GM23248 (cell line): ENCODE results near the gene CDC16. TPM values are rescaled to one million over a fixed set of nuclear protein-coding genes. Genes with fewer than 3 reads are reported as not detected.
"Not testable (repeated sequence)": the region's sequence is repeated elsewhere in the genome, so short reads cannot be mapped to it uniquely, and the experiment has no call there.

Experiments used
- DNase-seq: peaks from one replicate; pipeline ENCODE4 v3.0.0-alpha.2; 2015
- H2AFZ ChIP-seq: fragments of 200-600 bp; sonication (generic); 2 replicates; pipeline ENCODE4 v1.6.1; 2016; ENCODE audit warnings: antibody characterized with exemption
- H3F3A ChIP-seq: fragments of 200-600 bp; sonication (generic); 2 replicates; pipeline ENCODE4 v1.6.1; 2016; ENCODE audit warnings: mild to moderate bottlenecking, antibody characterized with exemption, mixed run types; ENCODE audit not compliant: insufficient read depth
- H3K27ac ChIP-seq: fragments of 200-600 bp; sonication (generic); 2 replicates; pipeline ENCODE4 v1.5.1; 2016; ENCODE audit warnings: mild to moderate bottlenecking
- H3K27me3 ChIP-seq: fragments of 200-600 bp; sonication (generic); replicated peaks from 2 replicates; pipeline ENCODE4 v1.6.1; 2016; ENCODE audit warnings: mild to moderate bottlenecking; ENCODE audit not compliant: insufficient read depth
- H3K36me3 ChIP-seq: fragments of 200-600 bp; sonication (generic); 2 replicates; pipeline ENCODE4 v1.6.1; 2016; ENCODE audit warnings: low read depth, mild to moderate bottlenecking
- H3K4me1 ChIP-seq: fragments of 200-600 bp; sonication (generic); 2 replicates; pipeline ENCODE4 v1.6.1; 2016; ENCODE audit warnings: mild to moderate bottlenecking; ENCODE audit not compliant: insufficient read depth
- H3K4me2 ChIP-seq: fragments of 200-600 bp; sonication (generic); one replicate; pipeline ENCODE4 v1.6.1; 2016; ENCODE audit warnings: mild to moderate bottlenecking; ENCODE audit not compliant: unreplicated experiment
- H3K4me3 ChIP-seq: fragments of 200-600 bp; sonication (generic); 2 replicates; pipeline ENCODE4 v1.5.1; 2016; ENCODE audit warnings: mild to moderate bottlenecking
- H3K79me2 ChIP-seq: fragments of 200-600 bp; sonication (generic); 2 replicates; pipeline ENCODE4 v1.6.1; 2016; ENCODE audit warnings: mild to moderate bottlenecking; ENCODE audit not compliant: insufficient read depth
- H3K9ac ChIP-seq: fragments of 200-600 bp; sonication (generic); 2 replicates; pipeline ENCODE4 v1.6.1; 2016; ENCODE audit warnings: mild to moderate bottlenecking
- H3K9me2 ChIP-seq: fragments of 200-600 bp; sonication (generic); 2 replicates; pipeline ENCODE4 v1.6.1; 2016; ENCODE audit warnings: mixed run types, mild to moderate bottlenecking, moderate library complexity; ENCODE audit not compliant: insufficient read depth
- H3K9me3 ChIP-seq: fragments of 200-600 bp; sonication (generic); one replicate; pipeline ENCODE4 v1.6.1; 2017; ENCODE audit warnings: low read depth
- H4K20me1 ChIP-seq: fragments of 200-600 bp; sonication (generic); 2 replicates; pipeline ENCODE4 v1.6.0; 2016; ENCODE audit not compliant: insufficient read depth
- EZH2 ChIP-seq: fragments of 200-600 bp; sonication (generic); IDR thresholded peaks from 2 replicates; pipeline ENCODE4 v1.6.1; 2018; ENCODE audit warnings: antibody characterized with exemption, mild to moderate bottlenecking; ENCODE audit not compliant: insufficient read depth, poor library complexity, severe bottlenecking
- EZH2phosphoT487 ChIP-seq: fragments of 200-600 bp; sonication (generic); IDR thresholded peaks from 2 replicates; pipeline ENCODE4 v1.6.1; 2018; ENCODE audit warnings: antibody characterized with exemption, moderate library complexity, mild to moderate bottlenecking, low read depth; ENCODE audit not compliant: insufficient read depth
- WGBS, 2 experiments: methylation state at CpG; one replicate each; pipeline ENCODE4 v1.1.6; 2015 to 2017; ENCODE audit warnings: low lambda C conversion rate in 2 of 2, low coverage in 1 of 2; ENCODE audit errors: missing lambda C conversion rate in 2 of 2; 5-methylcytosine and 5-hydroxymethylcytosine counted together
- in situ Hi-C: fragments of 300-500 bp; cut with MboI; formaldehyde crosslinking; loops from 2 replicates; pipeline ENCODE4 v1.15.0; 2020
- polyA plus RNA-seq: library from polyadenylated mRNA; unstranded; fragments of >200 nt; fragmentation: Nextera tagmentation; extraction: Ambion mirVana; gene quantifications from 2 replicates; pipeline ENCODE4 v1.2.1, GENCODE V29; 2016
- total RNA-seq: library from RNA; depleted of rRNA; stranded (reverse); fragments of >200 nt; shearing (Covaris generic); gene quantifications from 2 replicates; pipeline ENCODE4 v1.2.3, GENCODE V29; 2014

Gene CDC16
- total and polyA plus RNA-seq, 2 experiments from 2014 or later, result 60.2 to 80.0 TPM

DNA sequence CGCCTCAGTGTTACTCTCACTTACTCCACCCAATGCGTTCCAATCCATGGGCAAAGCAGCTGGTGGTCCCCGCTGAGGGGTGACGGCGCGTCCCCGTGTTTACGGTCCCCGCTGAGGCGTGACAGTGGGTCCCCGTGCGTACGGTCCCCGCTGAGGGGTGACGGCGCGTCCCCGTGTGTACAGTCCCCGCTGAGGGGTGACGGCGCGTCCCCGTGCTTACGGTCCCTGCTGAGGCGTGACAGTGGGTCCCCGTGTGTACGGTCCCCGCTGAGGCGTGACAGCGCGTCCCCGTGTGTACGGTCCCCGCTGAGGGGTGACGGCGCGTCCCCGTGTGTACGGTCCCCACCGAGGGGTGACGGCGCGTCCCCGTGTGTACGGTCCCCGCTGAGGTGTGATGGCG, 36.1 kb upstream of the CDC16 start:
- H3K27me3 ChIP-seq, result peaks cover 21% of the 10 kb centered on the region
- TF ChIP-seq EZH2, result no peak
- no peak for TF ChIP-seq EZH2phosphoT487
- H3K9me2 ChIP-seq, result no peaks in the 10 kb centered on the region
- DNase-seq, result no peak
- H3K4me2 ChIP-seq, result no peak overlapping the region
- H3K79me2 ChIP-seq, result no peaks in the 10 kb centered on the region
- no peak overlapping the region for H3K27ac ChIP-seq
- in situ Hi-C loops, result no loop called here
- WGBS, 2 experiments, result 95 to 97% methylated on average over 15 to 47 of the region's 47 CpGs
- no peaks in the 10 kb centered on the region for H3K36me3 ChIP-seq
- no peaks in the 10 kb centered on the region for H3K4me1 ChIP-seq
- H3K4me3 ChIP-seq, result no peak overlapping the region
- no peaks in the 10 kb centered on the region for H3K9me3 ChIP-seq
- H2AFZ ChIP-seq, result no peak overlapping the region
- no peaks in the 10 kb centered on the region for H4K20me1 ChIP-seq
- no peak overlapping the region for H3K9ac ChIP-seq
- H3F3A ChIP-seq, result no peaks in the 10 kb centered on the region

DNA sequence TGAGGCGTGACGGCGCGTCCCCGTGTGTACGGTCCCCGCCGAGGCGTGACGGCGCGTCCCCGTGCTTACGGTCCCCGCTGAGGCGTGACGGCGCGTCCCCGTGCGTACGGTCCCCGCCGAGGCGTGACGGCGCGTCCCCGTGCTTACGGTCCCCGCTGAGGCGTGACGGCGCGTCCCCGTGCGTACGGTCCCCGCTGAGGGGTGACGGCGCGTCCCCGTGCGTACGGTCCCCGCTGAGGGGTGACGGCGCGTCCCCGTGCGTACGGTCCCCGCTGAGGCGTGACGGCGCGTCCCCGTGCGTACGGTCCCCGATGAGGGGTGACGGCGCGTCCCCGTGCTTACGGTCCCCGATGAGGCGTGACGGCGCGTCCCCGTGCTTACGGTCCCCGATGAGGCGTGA, 35.2 kb upstream of the CDC16 start:
- 44 to 51% methylated on average over 15 to 61 of the region's 75 CpGs for WGBS, 2 experiments
- H3K4me3 ChIP-seq, H3K4me2 ChIP-seq, H3K9me3 ChIP-seq, H3K9ac ChIP-seq, in situ Hi-C loops, H3K27ac ChIP-seq, H3K36me3 ChIP-seq, H2AFZ ChIP-seq, H3K9me2 ChIP-seq, H3F3A ChIP-seq, DNase-seq, H3K4me1 ChIP-seq, H4K20me1 ChIP-seq, H3K79me2 ChIP-seq: not testable (repeated sequence)
- peaks cover 23% of the 10 kb centered on the region for H3K27me3 ChIP-seq

DNA sequence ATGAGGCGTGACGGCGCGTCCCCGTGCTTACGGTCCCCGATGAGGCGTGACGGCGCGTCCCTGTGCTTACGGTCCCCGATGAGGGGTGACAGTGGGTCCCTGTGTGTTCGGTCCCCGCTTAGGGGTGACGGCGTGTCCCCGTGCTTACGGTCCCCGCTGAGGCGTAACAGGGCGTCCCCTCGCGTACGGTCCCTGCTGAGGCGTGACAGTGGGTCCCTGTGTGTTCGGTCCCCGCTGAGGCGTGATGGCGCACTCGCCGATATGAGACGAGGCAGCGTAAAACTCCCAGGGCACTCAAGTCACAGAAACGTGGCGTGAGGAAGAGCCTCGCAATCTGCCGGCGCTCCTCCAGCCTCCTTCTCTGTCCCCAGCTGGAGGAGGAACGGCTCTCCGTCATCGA, 34.7 kb upstream of the CDC16 start:
- Histone ChIP-seq H3F3A (no peaks in the 10 kb centered on the region), H3K9ac (no peak overlapping the region), H3K79me2 (no peaks in the 10 kb centered on the region), H3K27ac (no peak overlapping the region), H3K27me3 (peaks cover 23% of the 10 kb centered on the region), H3K9me2 (no peaks in the 10 kb centered on the region), H3K9me3 (no peaks in the 10 kb centered on the region), H4K20me1 (no peaks in the 10 kb centered on the region), H3K4me2 (peak overlapping the region; percentile 51), H3K4me1 (no peaks in the 10 kb centered on the region), H3K4me3 (peak overlapping the region; percentile 46), H2AFZ (peak overlapping the region; percentile 78), H3K36me3 (no peaks in the 10 kb centered on the region)
- TF ChIP-seq EZH2phosphoT487, result no peak
- no peak for TF ChIP-seq EZH2
- peak; percentile 40 for DNase-seq
- WGBS, 2 experiments, result 6 to 10% methylated on average over 21 to 30 of the region's 42 CpGs
- in situ Hi-C loops, result no loop called here

DNA sequence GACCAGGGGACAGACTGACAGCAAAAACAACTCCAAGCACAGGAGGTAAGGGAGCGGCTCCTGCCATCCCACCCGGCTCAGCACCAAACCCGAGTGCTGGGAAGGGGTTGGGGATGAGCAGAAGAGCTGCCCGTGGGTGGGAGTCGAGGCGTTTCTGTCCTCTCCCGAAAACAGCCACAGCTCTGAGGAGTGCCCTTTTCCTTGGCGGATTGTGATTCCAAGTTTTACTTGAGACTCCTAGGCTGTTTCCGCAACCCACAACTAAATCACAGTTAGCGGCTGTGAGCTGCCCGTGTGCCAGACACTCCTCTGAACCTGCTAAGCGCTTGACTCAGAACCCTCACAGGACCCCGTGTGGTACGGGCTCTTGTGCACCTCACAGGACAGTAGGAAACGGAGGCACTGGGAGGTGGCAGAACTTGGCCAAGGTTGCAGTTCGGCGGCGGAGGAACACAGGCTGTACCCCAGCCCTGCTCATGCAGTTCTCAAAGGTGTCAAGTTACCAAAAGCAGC, 34.2 kb upstream of the CDC16 start:
- no peaks in the 10 kb centered on the region for H3K9me3 ChIP-seq
- DNase-seq, result peak; percentile 41
- peak overlapping the region; percentile 51 for H3K4me2 ChIP-seq
- H4K20me1 ChIP-seq, result no peaks in the 10 kb centered on the region
- H2AFZ ChIP-seq, result peak overlapping the region; percentile 78
- H3F3A ChIP-seq, result no peaks in the 10 kb centered on the region
- H3K4me1 ChIP-seq, result no peaks in the 10 kb centered on the region
- H3K9me2 ChIP-seq, result no peaks in the 10 kb centered on the region
- TF ChIP-seq EZH2phosphoT487, result no peak
- peak; percentile 77 for TF ChIP-seq EZH2
- no peaks in the 10 kb centered on the region for H3K79me2 ChIP-seq
- H3K27ac ChIP-seq, result no peak overlapping the region
- H3K36me3 ChIP-seq, result no peaks in the 10 kb centered on the region
- peak overlapping the region; percentile 46 for H3K4me3 ChIP-seq
- in situ Hi-C loops, result no loop called here
- no peak overlapping the region for H3K9ac ChIP-seq
- WGBS, 2 experiments, result 18 to 27% methylated on average over 18 of the region's 18 CpGs
- H3K27me3 ChIP-seq, result peaks cover 23% of the 10 kb centered on the region

DNA sequence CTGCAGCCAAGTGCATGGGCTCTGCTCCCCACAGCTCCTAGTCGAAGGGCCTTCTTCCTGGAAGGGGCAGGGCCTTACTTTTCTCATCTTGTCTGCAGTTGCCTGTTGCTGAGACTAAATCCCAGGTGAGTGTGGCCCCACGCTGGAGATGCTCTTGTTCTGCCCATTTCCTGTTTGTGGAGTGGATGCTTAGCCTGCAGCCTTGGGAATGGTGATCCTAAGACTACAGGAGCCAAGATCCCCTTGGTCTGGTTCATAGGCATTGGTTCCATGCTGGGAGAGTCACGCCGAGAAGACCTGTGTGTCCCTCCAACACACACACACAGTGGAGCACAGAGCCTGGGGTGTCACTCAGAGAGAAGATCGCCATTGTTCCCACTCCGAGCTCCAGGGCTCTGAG, 32.1 kb upstream of the CDC16 start:
- no peak for DNase-seq
- in situ Hi-C loops, result no loop called here
- no peaks in the 10 kb centered on the region for H3K4me1 ChIP-seq
- no peaks in the 10 kb centered on the region for H3K9me2 ChIP-seq
- no peak overlapping the region for H3K4me3 ChIP-seq
- no peak overlapping the region for H3K27ac ChIP-seq
- no peak overlapping the region for H3K4me2 ChIP-seq
- H4K20me1 ChIP-seq, result no peaks in the 10 kb centered on the region
- WGBS, 2 experiments, result 66 to 80% methylated on average over 6 of the region's 6 CpGs
- no peaks in the 10 kb centered on the region for H3F3A ChIP-seq
- H3K9me3 ChIP-seq, result no peaks in the 10 kb centered on the region
- H3K27me3 ChIP-seq, result peaks cover 23% of the 10 kb centered on the region
- H2AFZ ChIP-seq, result no peak overlapping the region
- no peak for TF ChIP-seq EZH2
- TF ChIP-seq EZH2phosphoT487, result no peak
- H3K9ac ChIP-seq, result no peak overlapping the region
- H3K79me2 ChIP-seq, result no peaks in the 10 kb centered on the region
- H3K36me3 ChIP-seq, result no peaks in the 10 kb centered on the region
